Right lung (tissue), 5 donors: ENCODE measurements around the gene CTDSPL2. TPM values are rescaled to one million over a fixed set of nuclear protein-coding genes. Genes with fewer than 3 reads are reported as not detected.
"Not testable (repeated sequence)": the region's sequence is repeated elsewhere in the genome, so short reads cannot be mapped to it uniquely, and the experiment has no call there.

ENCODE experiments used
- DNase-seq, 2 donors: peaks; one replicate each; pipeline ENCODE4 v3.0.0-alpha.2; 2013
- polyA plus RNA-seq, 5 donors: library from polyadenylated mRNA; unstranded; fragments of 120-200 nt; gene quantifications; one replicate each; pipeline versions ENCODE4 v1.2.1 to v1.2.3, GENCODE V29; 2013; ENCODE audit warnings: inconsistent platforms in 1 of 5, low replicate concordance in 1 of 5; ENCODE audit not compliant: insufficient read length in 5 of 5, insufficient read depth in 1 of 5

CTDSPL2 gene
- polyA plus RNA-seq, 5 donors: 43.5 to 80.6 (median 75.4) TPM

DNA sequence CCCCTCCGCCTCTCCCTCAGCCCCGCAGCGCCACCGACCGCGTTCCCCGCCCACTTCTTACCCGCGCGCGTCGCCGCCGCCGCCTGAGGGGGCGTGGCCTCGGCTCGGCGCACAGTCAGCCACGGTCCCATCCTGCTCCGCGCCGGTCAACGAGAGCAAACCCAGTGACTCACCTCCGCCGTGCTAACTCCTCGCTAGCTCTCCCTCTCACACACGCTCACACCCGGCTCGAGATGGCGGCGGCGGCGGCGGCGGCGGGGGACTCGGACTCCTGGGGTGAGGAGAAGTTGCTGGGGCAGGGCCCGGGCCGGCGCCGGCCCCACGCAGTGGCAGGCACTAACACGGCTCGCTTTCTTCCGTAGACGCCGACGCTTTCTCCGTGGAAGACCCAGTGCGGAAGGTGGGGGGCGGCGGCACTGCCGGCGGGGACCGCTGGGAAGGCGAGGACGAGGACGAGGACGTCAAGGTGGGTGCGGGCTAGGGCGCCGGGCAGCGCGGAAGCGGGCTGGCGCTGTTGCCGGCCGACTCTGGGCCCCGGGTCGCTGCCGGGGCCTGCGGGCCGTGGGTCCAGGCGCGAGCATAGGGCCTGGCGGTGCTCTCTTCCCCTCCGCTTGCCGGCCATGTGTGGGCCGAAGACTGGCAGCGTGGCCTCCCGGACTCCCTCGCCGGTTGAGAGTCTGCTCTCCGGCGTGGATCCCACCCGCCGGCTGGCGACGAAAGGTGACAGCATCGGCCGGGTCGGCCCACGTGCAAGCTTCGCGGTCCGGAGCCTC lies 109.7 kb downstream of the CTDSPL2 start, which contains the start of gene EIF3J:
TSS of gene EIF3J (plus strand) at position 186 of the 773 bp plus-strand sequence. CDS start at position 234, 48 bp downstream.
- peak; percentile 37 to 96 for DNase-seq

DNA sequence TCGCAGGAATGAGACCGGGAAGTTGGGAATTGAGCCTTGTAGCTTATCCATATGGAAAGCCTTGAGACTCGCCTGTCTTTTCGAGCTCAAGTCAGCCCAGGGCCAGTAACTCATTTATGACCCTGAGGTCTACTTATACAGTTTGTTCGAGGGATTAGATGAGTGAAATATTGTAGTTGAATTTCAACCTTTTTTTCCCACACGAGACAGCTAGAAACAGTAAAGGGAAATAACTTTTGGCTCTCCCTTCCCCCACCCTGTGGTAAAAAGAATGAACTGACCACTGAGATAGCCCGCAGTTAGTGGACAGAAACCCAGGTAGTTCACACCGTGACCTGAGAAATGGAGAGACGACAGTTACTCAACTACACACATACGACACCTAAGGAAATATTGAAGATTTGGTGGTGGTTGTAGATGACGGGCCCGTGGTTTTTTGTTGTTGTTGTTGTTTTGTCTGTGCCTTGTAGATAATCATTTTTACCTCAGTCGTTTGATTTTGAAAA lies 110.4 kb downstream of the CTDSPL2 start:
- DNase-seq: peak in 1 of 2 donors; percentile 5

DNA sequence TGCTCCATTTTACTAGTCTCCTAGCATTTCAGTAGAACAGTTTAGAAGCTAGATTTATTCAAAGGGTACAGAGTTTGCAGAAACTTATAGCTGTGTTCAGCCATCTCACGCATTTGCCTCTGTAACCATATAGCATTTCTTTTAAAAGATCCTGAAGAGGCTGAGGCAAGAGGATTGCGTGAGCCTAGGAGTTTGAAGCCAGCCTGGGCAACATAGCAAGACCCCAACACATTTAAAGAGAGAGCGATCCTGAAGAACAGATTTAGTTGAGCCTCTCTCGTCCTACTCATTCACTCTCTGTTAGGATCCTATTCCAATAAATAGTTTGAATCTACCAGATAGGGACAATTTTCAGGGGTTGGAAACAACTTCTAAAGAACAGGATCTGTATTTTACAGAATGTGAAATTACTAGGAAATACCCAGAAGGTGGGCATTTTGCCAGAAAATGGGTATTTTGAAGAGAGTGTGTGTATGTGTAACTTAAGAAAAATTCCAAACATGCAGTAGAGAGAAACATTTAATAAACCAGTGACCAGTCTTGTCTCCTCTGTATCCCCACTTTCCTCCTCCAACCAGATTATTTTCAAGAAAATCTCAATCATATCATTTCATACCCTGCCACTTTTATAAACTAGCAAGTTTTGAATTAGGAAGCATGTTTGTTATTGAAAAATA lies 114.0 kb downstream of the CTDSPL2 start:
- DNase-seq: no peak

DNA sequence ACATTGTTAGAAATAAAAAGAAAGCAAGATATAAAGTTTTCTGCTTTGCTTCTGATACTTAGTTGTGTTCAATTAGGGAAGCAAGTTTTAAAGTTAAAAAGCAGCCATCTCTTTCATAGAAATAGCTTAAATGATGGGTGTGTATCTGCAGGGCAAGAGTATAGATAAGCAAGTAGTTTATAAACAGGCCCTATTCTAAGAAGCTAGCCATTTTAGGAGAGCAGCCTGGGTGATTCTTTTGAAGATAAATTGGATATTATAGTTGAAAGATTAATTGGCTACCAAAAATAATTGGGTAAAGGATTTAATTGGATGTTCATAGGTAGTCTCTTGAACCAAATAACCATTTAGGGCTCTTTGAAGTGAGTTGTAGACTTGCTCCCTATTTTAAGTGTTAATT lies 115.2 kb downstream of the CTDSPL2 start:
- no peak for DNase-seq

DNA sequence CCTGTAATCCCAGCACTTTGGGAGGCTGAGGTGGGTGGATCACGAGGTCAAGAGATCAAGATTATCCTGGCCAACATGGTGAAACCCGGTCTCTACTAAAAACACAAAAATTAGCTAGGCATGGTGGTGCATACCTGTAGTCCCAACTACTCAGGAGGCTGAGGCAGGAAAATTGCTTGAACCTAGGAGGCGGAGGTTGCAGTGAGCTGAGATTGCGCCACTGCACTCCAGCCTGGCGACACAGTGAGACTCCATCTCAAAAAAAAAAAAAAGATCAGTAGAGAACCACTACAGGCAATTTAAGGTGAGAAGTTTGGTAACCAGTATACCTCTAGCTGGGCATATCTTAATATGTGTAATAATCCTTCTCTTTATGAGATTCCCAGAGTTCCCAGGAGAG lies 117.3 kb downstream of the CTDSPL2 start:
- not testable (repeated sequence) for DNase-seq

DNA sequence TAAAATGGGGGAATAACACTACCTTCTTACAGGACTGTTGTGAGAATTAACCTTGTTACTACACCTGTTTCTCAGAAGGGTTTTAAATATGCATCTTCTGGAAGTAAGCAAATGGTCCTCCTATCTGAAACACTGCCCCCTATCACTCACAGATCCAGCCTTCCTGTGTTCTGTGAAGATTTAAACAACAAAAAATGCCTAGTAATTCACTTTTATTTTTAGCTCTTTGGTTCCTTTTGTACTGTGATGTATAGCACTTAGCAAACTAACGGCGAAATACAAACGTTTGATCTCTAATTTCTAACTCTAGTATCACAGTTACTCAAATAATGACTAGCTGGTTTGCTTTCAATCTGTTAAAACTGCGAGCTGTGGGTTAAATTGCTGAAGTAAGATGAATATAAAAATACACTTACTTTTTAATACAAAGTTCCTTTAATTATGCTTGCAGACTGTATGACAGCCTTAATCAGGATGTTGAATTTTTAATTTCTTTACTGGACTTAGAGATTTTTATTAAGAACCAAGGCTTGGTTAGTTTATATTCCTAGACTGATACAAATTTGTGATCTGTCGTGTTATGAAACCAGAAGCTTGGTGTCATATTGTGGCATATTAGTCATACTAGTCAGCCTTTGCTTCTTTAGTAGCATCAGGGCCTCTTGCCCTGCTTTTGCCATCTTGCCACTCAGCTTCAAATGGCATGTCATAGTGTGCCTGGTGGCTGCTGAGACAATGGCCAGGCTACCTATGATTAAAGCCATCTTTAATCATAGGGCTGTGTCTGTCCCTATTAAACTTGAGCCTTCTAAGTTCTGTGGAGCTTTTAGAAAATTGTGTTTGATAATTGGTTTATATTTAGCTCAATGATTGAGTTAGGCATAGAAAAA lies 118.7 kb downstream of the CTDSPL2 start:
- DNase-seq: no peak

DNA sequence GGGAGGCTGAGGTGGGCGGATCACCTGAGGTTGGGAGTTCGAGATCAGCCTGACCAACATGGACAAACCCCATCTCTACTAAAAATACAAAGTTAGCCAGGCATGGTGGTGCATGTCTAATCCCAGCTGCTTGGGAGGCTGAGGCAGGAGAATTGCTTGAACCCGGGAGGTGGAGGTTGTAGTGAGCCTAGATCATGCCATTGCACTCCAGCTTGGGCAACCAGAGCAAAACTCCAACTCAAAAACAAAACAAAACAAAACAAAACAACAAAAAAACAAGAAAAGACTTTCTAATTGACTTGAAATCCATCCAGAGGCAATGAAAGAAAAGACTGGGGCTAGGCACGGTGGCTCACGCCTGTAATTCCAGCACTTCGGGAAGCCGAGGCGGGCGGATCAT lies 121.7 kb downstream of the CTDSPL2 start:
- not testable (repeated sequence) for DNase-seq

DNA sequence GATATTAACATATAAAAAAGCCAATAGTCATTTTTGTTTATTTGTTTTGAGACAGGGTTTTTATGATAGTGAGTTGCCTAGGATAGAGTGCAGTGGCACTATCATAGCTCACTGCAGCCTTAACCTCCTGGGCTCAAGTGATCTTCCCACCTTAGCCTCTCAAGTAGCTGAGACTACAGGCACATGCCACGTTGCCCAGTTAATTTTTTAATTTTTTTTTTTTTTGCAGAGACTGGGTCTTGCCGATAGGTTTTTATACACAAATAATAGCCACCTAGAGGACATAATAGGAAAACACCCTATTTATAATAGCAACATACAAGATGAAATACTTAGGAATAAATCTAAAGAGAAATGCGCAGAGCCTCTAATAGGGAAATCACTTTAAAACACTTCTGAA lies 122.8 kb downstream of the CTDSPL2 start:
- DNase-seq: no peak

DNA sequence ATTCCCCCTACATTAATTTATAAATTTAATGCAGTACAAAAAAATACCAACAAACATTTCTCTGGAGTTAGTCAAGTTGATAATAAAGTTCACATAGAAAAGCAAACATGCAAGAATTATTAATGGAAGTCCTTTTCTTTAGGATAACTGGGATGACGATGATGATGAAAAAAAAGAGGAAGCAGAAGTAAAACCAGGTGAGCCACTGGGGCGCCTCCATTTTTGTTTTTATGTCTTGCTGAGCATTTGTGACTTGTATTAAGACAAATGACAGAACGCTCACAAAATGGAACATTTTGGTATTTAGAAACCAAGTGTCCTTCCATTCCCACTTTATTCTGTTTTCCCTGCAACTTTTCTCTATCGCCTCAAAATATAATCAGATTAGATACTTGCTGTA lies 123.3 kb downstream of the CTDSPL2 start:
- no peak for DNase-seq

DNA sequence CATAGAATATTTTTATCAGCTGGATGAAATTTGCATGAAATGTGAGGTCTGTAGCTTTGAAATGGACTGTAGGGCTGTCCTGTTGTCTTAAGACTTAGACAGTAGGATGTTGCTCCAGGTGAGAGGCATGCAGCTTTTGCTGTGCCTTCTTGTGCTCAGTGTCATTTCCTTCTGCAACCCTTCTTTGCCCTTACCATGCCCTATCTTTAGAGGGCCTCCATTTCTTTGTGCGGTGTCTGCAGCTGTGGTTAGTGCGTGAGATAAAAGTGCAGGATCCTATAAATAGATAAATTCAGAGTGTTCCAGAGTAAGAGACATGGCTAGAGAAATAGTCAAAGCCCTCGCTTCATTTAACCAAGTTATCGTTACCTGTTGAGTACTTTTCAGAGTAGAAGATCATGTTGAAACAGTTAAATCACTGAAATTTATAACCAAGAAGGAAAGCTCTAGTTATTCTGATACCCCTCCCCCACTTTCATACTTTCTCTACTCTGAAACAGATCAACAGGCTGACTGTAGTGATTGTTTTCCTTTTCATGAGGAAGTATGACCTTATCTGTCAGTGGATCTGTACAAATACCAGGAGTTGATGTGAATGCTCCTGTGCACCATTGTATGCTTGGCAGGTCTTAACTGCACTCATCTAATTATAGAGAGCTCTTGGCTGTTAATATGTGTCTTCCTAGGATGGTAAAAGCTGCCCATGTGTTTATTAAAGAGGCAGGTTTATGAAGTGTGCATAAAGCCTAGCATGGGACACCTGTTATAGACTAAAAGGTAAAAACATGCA lies 127.7 kb downstream of the CTDSPL2 start:
- DNase-seq: no peak

DNA sequence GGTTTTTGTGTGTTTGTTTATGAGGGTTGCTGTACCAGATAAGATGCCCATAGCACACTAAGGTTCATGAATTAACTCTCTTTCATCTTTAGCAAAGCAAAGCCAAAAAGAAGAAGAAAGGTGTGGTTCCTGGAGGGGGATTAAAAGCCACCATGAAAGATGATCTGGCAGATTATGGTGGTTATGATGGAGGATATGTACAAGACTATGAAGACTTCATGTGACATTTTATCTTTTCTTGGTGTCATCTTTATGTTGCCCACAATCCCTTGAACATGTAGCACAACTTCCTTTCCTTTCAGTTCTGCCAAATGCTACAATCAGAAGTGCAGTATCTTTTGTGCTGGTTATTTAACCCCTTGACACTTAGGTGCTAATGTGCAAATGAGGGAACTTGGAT lies 133.5 kb downstream of the CTDSPL2 start:
- not testable (repeated sequence) for DNase-seq

DNA sequence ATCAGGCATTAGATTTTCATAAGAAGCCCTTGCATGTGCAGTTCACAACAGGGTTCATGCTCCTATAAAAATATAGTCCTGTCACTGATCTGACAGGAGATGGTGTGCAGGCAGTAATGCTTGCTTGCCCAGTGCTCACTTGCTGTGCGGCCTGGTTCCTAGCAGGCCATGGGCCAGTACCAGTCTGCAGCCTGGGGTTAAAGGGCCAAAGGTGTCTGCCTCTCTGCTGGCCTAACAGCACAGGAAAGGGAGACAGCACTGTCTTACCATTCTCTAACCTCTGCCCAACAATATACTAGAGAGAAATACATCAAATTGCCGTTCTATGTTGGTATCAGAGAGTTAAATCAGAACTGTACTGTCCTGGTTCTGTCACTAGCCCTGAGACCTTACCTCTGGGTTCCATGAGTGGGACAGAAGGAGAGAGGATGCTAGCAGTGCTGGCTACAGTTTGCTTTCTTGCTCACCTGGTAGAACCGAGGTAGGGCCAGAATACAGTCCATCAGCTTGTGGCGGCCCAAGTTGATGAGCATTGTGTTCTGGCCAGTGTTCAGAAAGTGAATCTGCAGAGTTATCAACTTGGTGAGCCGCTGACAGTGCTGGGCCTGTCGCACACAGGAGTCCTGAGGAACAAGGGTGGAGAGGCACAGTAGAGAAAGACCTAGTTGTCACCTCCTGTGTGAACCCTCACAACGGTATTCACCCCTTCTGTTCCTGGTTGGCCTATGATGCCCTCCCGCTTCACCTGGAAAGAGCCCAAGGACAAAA lies 138.1 kb downstream of the CTDSPL2 start:
- DNase-seq: no peak

DNA sequence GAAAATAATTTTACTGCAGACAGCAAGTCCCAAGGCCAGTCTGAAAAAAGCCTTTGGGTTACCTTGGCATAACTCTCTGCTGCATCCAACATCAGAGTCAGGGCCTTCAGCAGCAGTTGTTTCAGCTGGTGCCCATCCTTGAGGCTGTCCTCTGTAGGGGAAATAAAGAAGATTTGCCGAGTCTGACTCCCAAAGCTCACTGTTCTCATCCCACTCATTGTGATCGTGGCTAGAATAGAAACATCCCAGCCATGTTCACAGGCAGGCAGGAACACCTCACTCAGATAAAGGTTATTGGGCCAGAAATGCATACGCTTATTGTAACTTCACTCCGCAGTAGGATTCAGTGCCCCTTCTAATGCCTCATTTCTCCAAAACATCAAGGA lies 138.7 kb downstream of the CTDSPL2 start:
- no peak for DNase-seq

DNA sequence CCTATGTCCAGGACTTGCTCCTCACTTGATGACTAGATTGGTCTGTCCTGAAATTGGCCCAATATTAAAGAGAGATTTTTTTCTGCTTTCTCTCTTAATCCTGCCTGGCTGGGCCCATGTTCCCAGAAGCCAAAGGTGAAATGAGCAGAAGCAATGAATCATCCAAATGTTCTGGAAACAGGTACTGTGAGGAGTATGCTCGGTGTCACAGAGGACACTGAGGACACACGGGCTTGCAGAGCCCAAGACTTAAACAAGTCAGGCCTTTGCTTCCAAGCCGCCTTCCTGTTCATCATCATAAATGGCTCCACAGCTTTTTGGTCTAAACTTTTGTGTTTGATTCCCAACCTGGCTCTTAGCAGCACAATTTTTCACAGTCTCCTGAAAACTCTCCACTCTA lies 140.9 kb downstream of the CTDSPL2 start:
- no peak for DNase-seq

DNA sequence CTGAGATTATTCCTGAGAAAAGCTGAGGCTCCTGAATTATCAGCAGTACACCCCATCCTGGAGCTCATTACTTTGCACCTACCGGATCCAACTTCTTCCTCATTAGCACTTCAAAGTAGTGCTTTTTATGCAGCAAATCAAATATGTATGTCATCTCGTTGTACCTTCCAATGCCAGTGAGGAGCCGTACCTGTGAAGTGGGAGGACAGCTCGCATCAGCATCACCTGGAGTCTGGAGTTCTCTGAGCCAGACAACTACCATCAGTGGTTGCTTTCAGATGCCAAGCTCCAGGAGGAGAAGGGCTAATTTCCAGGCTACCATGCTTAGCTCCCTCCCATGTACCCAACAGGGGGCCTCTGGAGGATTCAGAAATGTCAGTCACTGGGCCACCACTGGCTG lies 141.9 kb downstream of the CTDSPL2 start:
- no peak for DNase-seq

DNA sequence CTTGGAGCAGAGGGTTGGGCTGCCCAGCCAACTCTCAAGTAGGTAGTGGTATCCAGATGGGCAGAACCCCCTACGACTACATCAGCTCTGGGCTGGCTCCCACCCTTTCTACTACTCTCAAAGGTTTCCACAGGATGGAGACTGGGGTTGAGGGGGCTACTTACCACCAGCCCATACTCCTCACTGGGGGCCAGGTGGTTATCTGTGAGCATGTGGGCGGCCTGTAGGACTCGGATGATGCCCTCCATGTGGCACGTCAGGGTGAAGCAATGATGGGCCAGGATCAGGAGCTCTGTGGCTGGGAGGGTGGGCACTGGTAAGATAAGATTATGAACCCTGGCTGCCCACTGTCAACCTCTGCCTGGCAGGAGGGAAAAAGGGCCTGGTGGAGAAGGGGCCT lies 142.9 kb downstream of the CTDSPL2 start:
- DNase-seq: no peak

DNA sequence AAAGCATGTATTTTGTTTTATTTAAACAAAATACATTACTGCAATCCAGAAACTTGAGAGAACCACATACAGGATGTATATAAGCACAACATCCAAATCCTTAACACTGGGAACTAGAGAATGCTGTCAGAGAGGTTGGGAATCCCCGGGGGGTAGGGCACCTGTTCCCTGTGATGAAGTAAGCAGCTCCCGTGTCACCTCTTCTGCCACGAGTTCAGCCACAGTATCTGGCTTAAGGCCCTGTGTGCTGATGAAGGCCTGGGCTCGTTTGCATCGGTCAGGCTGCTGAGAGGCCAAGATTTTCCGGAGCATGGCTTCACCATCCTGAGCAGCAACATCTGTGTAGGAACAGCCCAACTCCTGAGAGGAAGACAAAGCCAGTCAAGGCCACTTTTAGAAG lies 146.0 kb downstream of the CTDSPL2 start:
- DNase-seq: no peak

DNA sequence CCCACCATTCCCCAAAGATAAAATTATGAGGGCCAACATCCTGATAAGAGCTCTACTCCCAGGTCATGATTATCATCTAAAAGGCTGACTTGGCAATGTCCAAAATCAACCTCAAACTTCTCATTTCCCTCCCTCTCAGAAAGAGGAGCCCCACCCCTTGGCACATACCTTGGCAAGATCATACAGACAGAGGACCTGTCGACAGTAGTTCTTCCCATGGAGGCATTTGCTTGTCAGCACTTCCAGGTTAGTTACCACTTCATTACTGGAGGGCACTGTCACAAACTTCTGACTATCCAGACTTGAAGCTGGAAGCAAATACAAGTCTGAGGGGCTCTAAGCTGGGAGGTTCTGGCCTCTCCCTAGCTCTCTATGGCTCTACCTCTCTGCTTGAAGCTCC lies 147.3 kb downstream of the CTDSPL2 start:
- no peak for DNase-seq
